ENCODE data around the gene KCNA5.
A peak's percentile ranks its signal among the peaks of the same experiment; 100 is the strongest.

KCNA5 gene

DNA sequence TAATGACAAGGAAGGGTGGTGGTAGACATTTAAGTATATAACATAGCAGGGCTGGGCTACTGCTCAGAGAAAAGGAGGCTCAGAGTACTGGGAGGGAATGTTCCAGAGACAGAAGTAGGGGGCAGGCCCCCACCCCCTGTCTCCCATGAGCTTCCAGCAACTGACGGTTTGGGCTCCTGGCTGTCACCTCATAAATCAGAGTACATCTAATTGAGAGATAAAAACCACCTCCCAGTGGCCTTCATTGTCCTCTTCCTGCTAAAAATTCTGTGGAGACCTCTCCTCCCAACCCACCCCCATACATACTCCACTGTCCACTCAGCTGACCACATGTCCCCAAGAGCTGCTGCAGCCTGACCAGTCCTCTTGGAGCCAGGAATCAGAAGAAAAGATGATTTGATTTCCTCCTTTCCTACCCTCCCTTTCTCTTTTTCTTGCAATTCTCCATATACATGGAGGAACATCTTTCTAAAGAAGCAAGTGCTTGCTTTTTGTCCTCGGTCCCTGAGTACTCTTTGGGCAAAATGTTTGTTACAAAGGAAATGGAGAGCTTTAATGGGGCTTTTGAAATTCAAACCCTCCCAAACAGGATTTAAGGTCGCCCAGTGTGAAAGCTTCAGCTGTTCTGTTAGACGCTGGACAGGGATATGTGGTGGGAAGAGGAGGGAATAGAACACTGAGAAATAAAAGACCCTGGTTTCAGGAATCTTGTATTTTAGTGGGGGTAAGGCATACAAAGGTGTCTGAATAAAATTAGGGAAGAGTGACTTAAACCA is 16.4 kb upstream of the KCNA5 start:
- no peak for DNase-seq

DNA sequence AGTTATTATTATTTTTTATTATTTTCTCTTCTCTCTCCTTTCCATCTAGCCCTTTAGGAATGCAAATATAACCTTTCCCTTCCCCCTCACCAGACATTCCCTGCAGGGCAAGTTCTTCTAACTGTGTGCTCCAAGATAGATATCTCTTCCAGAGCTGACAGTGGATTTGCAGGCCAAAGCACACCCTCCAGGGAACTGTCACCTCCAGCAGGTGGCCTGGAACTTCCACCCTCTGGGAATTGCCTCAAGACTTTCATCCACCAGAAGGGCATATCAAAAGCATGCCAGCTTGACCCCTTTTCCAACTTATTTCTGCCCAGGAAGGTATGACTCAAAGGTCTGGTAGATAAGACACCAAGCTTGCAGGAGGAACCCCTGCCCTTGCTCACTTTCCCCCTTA is 13.6 kb upstream of the KCNA5 start:
- no peak for DNase-seq

DNA sequence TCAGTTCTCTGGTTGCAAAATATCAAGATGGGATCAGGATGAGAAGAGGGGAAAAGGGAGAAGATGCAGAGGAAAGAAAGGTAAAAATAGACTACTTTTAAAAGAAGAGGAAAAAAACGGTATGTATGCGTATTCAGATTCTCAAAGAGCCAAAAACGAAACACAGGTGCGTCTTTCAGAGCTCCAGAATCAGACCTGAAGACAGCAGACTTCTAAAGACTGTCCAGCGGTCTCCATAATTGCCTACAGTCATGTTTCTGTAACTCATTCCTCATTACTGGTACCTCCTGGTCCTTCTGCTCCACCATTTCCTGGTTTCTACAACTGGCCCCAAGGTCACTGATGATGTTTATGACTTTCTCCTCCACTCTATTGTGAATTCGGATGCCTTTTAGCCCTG is 12.4 kb upstream of the KCNA5 start:
- no peak for DNase-seq

DNA sequence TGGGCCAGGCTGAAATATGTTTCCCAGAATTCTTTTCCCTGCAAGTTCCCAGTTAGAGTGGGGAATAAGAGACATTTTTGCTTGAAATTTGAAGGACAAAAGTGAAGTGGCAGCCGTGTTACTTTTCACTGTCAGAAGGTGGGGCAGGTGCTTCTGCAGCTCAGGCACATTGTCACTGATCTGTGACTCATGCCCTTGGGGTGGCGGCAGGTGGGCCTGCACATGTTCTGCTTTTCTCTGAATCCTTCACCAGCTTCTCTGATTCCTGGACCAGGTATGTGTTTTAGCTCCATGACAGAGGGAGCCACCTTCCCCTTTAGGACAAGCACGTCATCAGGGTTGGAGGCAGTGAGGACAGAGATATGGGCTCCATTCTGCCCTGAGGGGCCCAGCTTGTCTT is 11.7 kb upstream of the KCNA5 start:
- no peak for DNase-seq

DNA sequence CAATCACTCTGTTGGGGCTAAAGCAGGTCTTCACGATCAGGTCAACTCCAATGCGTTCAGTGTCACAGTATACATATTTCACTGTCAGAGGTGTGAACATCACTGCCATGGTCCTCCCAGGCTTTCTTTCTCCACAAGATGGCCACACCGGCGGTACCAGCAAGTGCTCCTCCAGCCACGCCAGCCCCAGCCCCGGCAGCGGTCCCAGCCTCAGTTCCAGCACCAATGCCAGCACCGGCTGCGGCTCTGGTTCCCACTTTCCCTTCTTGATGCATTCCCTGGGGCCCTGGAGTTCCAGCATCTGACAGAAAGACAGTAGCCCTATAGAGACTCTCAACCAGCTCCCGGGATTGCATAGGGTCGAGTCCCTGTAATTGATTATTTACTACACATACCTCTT is 10.9 kb upstream of the KCNA5 start:
- no peak for DNase-seq

DNA sequence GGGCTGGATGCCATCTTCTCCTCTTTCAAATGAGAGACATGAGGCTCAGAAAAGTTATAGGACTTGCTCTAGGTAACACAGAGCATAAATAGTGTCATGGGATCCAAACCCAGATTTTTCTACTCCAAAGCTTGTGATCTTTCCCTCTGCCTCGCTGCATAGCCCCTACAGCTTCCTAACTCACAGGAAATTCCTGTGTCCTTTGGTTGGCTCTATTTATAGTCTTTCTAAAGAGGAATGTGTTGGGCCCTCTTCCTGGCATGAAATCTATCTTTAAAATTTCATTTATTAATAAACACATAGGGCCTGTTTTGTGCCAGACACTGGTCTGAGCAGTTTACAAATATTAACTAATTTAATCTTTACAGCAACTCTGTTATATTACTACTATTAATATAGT is 9.8 kb upstream of the KCNA5 start:
- no peak for DNase-seq

DNA sequence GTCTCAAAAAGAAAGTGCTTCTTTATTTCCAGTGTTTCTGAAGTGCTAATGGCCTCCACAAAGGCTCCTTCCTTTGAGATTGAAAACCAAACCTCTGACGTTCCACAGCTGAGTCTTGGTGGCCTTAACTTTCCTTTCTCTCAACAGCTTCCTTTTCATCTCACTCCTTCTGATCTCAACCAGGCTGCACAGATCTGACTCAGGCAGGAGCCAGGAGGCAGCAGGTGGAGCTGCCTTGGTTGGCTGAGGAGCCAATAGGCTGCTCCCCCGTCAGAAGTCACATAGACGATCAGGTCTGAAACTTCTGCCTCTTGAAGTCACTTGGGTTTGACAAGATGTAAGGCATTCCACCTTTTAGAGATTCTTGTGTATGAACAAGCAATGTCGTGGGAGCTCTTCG is 9.1 kb upstream of the KCNA5 start:
- DNase-seq = no peak

DNA sequence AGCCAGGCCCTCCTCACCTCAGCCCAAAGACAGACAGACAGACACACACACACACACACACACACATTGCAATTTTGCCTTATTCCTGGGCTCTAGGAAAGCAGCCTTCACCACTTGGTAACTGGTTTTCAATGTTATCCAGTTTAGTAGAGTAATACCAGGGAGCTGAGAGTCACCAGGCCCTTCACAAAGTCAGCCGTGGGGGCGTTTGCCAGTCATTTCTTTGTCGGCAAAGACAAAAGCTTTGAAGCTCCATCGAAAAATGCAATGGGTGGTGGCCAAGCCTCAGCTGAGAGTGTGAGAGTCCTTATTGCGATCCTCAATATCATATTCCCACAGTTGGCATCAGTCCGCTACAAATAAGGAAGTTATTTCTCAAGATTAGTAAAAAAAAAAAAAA is 8.1 kb upstream of the KCNA5 start:
- no peak for DNase-seq

DNA sequence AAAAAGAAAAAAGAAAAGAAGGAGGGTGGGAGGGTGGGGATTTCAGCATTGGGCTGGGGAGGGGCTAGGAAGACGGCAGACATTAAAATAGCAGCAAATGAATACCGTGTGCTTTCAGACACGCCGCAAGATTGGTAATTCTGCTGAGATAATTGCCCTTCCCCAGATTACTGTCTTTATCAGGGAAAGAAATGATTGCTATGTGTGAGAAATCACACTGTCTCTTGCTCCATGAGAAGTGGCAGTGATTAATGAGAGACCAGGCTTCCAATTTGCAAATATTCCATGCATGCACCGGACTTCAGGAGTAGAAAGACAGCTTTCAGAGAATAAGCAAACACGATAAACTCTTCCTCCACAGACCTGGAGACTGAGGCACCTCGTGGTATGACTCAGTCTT is 7.6 kb upstream of the KCNA5 start:
- DNase-seq = no peak

DNA sequence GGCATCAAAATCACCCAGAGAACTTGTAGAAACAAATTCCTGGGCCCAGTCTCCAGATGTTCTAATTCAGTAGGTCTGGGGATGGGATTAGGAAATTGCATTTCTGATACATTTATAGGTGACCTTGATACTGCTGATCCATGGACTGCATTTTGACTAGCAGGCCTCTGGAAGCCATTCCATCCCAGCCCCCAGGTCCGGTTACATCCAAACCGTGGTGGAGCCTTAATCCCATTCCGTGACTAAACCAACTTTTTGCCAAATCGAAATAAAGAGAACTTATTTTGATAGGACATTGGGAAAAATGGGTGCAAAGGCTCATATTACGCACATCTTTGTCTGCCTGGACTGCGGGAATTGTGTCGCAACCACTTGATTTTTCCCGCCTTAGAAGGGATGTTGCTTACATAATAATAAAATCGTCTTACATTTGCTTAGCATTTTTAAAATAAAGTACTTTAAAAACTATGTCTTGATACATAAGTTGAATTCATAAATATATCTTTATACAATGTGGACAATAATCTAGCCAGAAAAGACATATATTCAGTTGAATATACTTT is 5.8 kb upstream of the KCNA5 start:
- no peak for DNase-seq

DNA sequence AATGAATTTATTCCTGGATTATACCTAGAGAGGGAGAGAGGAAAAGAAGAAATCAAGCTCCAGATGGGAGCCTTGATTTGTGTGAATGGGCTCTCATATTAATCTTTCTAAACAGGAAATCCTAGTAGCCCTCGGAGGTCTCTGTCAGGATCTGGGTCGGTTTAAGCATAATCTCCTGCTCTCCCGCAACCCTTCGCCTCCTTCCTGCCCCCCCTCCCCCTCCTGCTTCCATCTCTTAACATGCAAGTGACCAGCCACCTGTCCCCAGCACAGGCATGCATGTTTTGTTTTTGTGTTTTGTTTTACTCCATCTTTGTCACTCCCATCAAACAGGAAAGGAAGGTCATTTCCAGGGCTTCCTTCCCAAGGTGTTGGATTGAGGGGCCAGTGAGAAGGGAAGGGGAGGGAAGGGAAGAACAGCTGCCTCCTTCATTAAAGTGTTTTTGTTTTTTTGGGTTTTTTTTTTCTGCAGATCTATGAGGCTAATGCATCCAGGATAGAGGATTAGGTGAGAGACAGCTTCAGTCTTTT is 4.8 kb upstream of the KCNA5 start:
- no peak for DNase-seq

DNA sequence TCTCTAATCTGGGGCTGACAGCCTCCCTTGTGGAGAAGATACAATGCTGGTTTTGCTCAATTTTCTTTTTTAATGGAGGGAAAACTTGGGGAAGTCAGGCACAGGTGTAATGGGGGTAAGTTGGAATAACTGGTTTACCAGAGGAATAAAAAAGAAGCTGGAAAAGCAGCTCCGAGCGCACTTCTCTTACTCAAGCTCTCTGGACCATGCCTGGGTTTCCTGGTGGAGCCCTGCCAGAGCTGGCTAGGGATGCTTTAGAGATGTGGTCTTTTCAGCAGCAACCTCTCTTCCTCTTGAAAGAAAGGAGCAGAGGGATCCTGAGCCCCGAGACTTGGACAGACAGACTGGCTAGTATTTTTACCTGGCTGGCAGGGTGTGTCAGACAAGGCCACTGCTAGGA is 3.9 kb upstream of the KCNA5 start:
- DNase-seq = no peak

DNA sequence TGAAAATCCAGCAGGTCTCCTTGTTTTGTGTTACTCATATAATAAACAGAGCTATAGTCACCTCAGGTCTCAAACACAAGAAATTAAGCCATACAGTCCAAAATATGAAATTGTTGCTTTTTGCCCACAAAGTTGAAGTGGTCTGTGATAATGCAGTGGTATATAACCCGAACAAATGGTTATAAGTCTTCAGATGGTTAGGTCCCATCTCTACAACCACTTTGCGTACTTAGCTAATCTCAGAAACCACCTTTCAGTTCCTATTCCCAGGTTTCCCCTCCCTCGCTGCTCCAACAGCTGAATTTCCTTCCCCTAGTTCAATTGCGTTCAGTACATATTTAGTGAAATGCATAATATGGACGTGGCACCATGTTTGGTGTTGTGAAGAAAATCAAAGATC is 3.3 kb upstream of the KCNA5 start:
- no peak for DNase-seq

DNA sequence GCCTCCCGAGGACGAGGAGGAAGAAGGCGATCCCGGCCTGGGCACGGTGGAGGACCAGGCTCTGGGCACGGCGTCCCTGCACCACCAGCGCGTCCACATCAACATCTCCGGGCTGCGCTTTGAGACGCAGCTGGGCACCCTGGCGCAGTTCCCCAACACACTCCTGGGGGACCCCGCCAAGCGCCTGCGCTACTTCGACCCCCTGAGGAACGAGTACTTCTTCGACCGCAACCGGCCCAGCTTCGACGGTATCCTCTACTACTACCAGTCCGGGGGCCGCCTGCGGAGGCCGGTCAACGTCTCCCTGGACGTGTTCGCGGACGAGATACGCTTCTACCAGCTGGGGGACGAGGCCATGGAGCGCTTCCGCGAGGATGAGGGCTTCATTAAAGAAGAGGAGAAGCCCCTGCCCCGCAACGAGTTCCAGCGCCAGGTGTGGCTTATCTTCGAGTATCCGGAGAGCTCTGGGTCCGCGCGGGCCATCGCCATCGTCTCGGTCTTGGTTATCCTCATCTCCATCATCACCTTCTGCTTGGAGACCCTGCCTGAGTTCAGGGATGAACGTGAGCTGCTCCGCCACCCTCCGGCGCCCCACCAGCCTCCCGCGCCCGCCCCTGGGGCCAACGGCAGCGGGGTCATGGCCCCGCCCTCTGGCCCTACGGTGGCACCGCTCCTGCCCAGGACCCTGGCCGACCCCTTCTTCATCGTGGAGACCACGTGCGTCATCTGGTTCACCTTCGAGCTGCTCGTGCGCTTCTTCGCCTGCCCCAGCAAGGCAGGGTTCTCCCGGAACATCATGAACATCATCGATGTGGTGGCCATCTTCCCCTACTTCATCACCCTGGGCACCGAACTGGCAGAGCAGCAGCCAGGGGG is 979 bp downstream of the KCNA5 start:
- no peak for DNase-seq

DNA sequence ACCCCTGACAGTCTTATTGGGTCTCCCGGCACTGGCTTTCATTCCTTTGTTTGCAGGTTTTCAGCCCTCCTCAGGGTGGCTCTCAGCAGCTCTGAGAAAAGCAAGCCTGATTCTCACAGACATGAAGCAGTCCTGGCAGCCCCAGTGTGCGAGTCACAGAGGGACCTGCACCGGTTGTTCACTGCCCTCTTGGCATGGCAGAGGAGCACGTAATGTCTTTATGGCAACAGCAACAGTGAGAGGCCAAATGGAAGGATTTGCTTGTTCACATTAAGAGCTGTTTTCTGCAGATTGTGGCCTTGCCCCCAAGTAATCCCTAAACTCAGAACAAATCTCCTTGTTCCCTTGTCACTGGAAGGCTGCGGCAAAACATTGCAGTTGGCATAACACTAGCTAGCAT is 3.4 kb downstream of the KCNA5 start:
- peak; percentile 66 for DNase-seq

DNA sequence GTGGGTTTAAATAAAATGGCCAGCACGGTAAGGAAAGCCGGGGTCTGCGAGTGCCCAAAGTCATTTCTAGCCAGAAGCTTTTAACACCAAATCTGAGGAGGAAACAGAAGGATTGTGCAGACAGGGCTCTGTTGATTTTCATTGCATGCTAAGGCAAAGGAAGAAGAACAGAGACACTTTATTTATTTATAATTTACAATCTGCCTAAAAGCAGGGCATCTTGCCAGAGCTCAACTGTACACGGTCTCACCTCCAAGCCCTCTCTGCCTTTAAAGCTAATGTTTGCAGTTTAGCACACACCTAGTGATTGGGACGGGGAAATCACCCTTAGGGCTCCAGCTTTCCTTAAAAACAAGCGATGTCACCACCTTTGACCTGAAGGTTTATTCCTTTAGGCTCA is 4.0 kb downstream of the KCNA5 start:
- no peak for DNase-seq

DNA sequence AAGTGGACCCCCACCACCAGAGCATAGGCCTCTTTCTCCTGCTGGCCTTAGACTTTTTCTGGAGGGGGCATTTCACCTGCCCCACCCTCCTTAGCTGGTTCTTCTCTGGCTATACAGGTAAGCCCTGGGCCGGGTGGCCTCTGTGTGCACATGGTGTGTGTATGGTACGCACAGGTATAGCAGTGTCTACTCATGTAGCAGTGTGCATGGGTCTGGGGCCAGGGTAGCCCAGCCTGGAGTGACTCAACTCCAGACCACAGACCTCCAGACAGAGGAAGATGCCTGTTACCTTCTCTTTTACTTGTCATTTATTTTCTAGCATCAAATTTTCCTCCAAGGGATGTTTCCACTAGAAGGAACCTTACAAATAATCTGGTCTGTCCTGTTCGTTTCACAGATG is 6.9 kb downstream of the KCNA5 start:
- no peak for DNase-seq

DNA sequence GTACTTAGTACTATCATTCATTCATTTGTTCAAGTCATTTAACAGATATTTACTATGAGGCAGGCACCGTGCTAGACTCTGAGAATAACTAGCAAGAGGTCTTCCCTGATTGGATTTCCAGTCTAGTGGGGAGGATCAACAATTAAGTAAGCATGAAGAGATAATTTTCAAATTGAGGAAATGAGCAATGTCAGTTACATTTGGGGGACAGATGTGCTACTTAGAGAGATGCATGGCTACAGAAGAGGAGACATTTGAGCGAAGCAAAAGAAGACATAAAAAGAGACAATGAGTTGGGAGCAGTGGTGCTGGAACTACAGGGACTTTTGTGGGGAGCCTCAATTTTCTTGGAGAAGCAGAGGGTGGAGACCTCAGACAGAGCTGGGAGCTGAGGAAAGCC is 7.7 kb downstream of the KCNA5 start:
- DNase-seq = no peak

DNA sequence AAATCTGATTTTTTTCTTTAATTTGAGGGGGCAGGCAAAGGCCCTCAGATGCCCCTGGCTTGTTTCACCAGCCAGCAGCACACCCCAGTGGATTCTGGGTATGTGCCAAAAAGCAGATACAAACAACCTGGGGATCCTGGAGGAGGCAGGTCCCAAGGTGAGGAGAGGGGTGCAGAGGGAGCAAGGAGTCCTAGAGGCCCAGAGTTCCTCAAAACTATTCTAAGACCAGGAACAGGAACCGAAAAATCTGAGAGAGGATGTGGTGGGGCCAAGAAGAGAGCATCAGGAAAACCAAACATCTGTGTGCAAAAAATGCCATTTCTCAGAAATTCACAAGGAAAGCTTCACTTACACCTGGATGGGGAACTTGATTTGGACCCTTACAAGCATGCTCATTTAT is 8.2 kb downstream of the KCNA5 start:
- DNase-seq = no peak

DNA sequence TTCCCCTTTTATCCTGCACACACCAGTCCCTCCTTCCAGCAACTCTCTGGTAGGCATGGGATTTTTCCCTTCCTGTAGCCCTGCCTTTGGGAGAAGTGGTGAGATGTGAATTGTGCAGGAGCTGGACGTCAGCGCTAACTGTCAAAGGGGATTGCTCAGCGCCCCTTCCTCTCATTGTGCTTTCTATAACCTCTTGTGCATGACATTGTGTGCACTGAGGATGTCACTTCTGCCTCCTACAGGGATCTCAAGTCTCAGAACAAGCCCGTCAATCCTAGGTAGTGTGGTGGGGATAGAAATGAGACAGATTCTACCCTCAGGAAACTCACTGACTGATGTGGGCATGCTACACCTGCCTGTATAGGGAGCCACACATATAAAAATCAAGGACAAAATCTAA is 8.7 kb downstream of the KCNA5 start:
- DNase-seq = no peak

DNA sequence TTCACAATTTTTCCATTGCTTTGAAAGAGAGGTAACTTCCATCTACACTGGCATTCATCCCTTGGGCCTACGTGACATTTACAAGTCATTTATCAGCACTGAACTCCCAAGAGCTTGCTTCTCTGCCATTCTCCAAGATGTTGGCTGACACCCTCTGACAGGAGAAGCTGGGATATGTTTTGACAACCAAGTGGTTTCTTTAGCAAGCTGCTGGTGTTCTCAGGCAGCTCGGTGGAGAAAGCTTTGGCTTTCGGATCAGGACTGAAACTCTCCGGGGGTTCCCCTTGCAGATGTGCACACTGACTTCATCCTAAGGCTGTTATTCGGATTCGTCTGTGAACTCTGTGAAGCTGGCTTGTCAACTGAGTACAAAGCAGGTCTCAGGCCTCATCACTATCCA is 15.7 kb downstream of the KCNA5 start:
- DNase-seq = peak; percentile 64

DNA sequence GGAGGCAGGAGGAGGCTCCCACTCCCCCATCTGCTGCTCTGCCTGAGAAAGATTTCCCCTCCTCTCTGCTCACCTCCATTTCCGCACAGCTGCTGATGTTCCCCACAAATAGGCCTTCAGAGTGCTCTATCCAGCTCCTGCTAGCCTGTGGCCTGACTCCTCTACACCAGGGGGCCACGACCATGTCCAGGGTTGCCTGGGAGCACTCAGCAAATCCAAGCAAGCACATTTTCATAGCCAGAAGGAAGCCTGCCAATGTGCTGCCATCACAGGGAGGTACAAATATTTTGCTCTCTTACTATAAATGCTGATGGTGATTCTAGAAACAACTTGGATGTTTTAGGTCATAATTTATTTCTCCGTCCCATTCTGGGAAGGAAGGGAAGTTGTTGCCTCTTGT is 17.3 kb downstream of the KCNA5 start:
- DNase-seq = no peak

DNA sequence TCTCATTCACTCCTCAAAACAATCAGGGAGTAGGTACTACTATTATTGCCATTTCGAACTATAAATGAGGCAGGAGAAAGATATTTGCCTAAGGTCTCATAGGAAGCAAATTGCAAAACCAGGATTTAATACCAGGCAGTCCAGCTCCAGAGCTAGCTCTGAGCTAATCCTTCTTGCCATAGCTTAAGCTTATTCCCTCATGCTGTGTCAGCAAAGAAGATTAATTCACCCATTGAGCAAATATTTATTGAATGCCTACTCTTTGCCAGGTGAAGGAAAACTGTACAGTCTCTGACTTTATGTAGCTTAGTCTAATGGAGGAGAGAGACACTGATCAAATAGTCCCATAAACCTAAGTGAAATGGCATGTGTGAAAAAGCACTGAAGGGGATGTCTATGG is 19.5 kb downstream of the KCNA5 start:
- DNase-seq = no peak

DNA sequence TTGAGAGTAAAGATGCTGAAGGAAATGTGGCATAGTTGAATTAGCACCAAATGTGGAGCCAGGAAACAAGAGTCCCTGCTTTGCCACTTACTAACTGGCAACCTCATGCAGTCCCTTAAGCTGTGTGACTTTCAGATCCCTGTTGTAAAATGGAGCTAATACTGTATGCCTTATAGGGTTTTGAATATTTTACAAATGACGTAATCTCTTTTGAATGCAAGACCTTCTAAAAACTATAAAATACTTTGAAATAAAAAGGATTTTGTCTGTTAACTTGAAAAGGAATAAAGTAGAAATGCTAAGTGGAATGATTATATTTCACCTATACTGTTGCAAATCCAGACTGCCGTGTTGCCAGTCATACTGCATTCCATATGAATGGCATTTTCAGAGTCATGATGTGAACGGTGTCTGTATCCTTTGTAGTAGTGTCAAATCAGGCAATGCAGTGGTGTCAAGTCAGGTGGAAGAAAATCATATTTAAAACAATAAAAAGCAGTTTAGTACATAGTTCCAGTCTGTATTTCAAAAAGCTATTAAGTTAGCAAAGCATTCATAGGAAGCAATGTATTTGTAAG is 21.3 kb downstream of the KCNA5 start:
- no peak for DNase-seq
